ENCODE data around the gene DYNC1H1. TPM values are rescaled to one million over a fixed set of nuclear protein-coding genes. Genes with fewer than 3 reads are reported as not detected.

Gene DYNC1H1
- total RNA-seq, 2 experiments from 2014 or later: 209 to 291 TPM

DNA sequence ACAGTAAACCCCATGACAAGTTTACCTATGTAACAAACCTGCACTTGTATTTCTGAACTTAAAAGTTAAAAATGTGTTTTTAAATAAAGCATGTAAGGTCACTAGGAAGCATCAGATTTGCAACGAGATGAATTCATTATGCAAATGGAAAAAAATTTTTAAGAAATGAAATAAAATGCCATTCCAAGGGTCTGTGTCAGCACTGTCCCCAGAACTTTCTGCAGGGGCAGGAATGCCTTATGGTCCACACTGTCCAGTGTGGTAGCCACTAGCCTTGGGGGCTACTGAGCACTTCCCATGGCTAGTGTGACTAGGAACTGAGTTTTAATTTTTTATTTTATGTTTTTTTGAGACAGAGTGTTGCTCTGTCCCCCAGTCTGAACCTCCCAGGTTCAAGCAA, 73.3 kb downstream of the DYNC1H1 start:
- POLR2A ChIA-PET: no interaction called here

DNA sequence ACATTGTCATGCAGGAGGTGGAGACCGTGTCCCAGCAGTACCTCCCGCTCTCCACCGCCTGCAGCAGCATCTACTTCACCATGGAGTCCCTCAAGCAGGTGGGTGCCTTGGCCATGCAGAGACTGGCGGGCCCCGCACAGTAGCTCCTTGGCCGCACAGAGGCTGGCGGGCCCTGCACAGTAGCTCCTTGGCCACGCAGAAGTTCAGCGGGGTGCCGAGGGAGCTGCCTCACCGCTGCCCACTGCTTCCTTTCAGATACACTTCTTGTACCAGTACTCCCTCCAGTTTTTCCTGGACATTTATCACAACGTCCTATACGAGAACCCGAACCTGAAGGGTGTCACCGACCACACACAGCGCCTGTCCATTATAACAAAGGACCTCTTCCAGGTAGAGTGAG, 74.8 kb downstream of the DYNC1H1 start:
- TF ChIP-seq, protein P1, sequence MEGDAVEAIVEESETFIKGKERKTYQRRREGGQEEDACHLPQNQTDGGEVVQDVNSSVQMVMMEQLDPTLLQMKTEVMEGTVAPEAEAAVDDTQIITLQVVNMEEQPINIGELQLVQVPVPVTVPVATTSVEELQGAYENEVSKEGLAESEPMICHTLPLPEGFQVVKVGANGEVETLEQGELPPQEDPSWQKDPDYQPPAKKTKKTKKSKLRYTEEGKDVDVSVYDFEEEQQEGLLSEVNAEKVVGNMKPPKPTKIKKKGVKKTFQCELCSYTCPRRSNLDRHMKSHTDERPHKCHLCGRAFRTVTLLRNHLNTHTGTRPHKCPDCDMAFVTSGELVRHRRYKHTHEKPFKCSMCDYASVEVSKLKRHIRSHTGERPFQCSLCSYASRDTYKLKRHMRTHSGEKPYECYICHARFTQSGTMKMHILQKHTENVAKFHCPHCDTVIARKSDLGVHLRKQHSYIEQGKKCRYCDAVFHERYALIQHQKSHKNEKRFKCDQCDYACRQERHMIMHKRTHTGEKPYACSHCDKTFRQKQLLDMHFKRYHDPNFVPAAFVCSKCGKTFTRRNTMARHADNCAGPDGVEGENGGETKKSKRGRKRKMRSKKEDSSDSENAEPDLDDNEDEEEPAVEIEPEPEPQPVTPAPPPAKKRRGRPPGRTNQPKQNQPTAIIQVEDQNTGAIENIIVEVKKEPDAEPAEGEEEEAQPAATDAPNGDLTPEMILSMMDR (conservative IDR thresholded peaks at IDR 0.05; ENCODE audit: low read length): no peak
- no peak for TF ChIP-seq EZH2phosphoT487 (IDR thresholded peaks at IDR 0.05; ENCODE audit: borderline replicate concordance, low read depth, low read length)
- Histone ChIP-seq H3K4me3 (ENCODE audit: low read depth, low read length, poor library complexity, severe bottlenecking) (no peak overlapping the region), H3K9me2 (ENCODE audit: insufficient read depth, low read length) (no peaks in the 10 kb centered on the region), H4K20me1 (ENCODE audit: insufficient read depth, low read length) (no peaks in the 10 kb centered on the region), H2AFZ (ENCODE audit: low read length) (no peak overlapping the region), H3K9me3 (ENCODE audit: low read length) (no peaks in the 10 kb centered on the region), H3K27ac (ENCODE audit: low read depth, low read length, poor library complexity, severe bottlenecking) (no peak overlapping the region), H3K36me3 (ENCODE audit: insufficient read depth, low read length) (peaks cover 99% of the 10 kb centered on the region), H3K79me2 (ENCODE audit: insufficient read depth, low read depth, low read length) (no peaks in the 10 kb centered on the region), H3K4me1 (ENCODE audit: insufficient read depth, low read length, poor library complexity, severe bottlenecking) (no peaks in the 10 kb centered on the region), H3K4me2 (ENCODE audit: low read length) (no peak overlapping the region)
- no peak for DNase-seq (ENCODE audit: low spot score)
- ChIA-PET POLR2A (no interaction called here), CTCF (ENCODE audit: unreplicated experiment) (no interaction called here)
- no TSS peak for BruUV-seq (replicated peaks)
- intact Hi-C loops (cut with micrococcal nuclease; ENCODE audit: unreplicated experiment): loop anchor here (5.0 kb wide), 1 partner anchor 77 kb away; the partner anchor contains the start of gene DYNC1H1

More for the DNA sequence above, 73.3 kb downstream of the DYNC1H1 start:
- no peaks in the 10 kb centered on the region for H4K20me1 ChIP-seq (ENCODE audit: insufficient read depth, low read length)
- no peaks in the 10 kb centered on the region for H3K9me2 ChIP-seq (ENCODE audit: insufficient read depth, low read length)
- no peak for DNase-seq (ENCODE audit: low spot score)
- CTCF ChIA-PET (ENCODE audit: unreplicated experiment): interaction anchor here (0.6 kb wide), 1 partner anchor 50 kb away, joined by 3 read pairs; no protein-coding TSS in a partner anchor
- BruUV-seq (replicated peaks): no TSS peak
- no peak for TF ChIP-seq EZH2phosphoT487 (IDR thresholded peaks at IDR 0.05; ENCODE audit: borderline replicate concordance, low read depth, low read length)
- TF ChIP-seq, protein P1 (conservative IDR thresholded peaks at IDR 0.05; ENCODE audit: low read length): no peak
- H3K36me3 ChIP-seq (ENCODE audit: insufficient read depth, low read length): peaks cover 99% of the 10 kb centered on the region
- no peak overlapping the region for H2AFZ ChIP-seq (ENCODE audit: low read length)
- H3K4me2 ChIP-seq (ENCODE audit: low read length): no peak overlapping the region
- H3K27ac ChIP-seq (ENCODE audit: low read depth, low read length, poor library complexity, severe bottlenecking): no peak overlapping the region
- H3K4me1 ChIP-seq (ENCODE audit: insufficient read depth, low read length, poor library complexity, severe bottlenecking): no peaks in the 10 kb centered on the region
- H3K79me2 ChIP-seq (ENCODE audit: insufficient read depth, low read depth, low read length): no peaks in the 10 kb centered on the region
- intact Hi-C loops (cut with micrococcal nuclease; ENCODE audit: unreplicated experiment): loop anchor here (5.0 kb wide), 1 partner anchor 75 kb away; the partner anchor contains the start of gene DYNC1H1
- H3K9me3 ChIP-seq (ENCODE audit: low read length): no peaks in the 10 kb centered on the region
- no peak overlapping the region for H3K4me3 ChIP-seq (ENCODE audit: low read depth, low read length, poor library complexity, severe bottlenecking)

DNA sequence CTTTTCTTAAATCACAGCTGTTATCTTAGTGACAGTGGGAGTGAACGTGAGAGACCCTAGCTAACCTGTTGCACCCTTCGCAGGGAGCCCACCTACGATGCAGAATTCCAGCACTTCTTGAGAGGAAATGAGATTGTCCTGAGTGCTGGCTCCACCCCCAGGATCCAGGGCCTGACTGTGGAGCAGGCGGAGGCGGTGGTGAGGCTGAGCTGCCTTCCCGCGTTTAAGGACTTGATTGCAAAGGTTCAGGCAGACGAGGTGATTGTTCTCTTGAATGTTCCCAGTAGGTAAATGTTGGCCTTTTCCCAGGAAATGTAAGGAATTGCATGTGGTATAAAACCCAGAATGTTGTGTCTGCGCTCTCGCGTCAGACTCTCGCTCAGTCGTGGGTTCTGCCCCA, 75.8 kb downstream of the DYNC1H1 start:
- Histone ChIP-seq H3K36me3 (ENCODE audit: insufficient read depth, low read length) (peaks cover 98% of the 10 kb centered on the region), H2AFZ (ENCODE audit: low read length) (no peak overlapping the region), H3K27ac (ENCODE audit: low read depth, low read length, poor library complexity, severe bottlenecking) (no peak overlapping the region), H3K9me3 (ENCODE audit: low read length) (no peaks in the 10 kb centered on the region), H3K4me3 (ENCODE audit: low read depth, low read length, poor library complexity, severe bottlenecking) (no peak overlapping the region), H3K4me2 (ENCODE audit: low read length) (no peak overlapping the region), H4K20me1 (ENCODE audit: insufficient read depth, low read length) (no peaks in the 10 kb centered on the region), H3K4me1 (ENCODE audit: insufficient read depth, low read length, poor library complexity, severe bottlenecking) (no peaks in the 10 kb centered on the region), H3K79me2 (ENCODE audit: insufficient read depth, low read depth, low read length) (no peaks in the 10 kb centered on the region), H3K9me2 (ENCODE audit: insufficient read depth, low read length) (no peaks in the 10 kb centered on the region)
- ChIA-PET POLR2A (no interaction called here), CTCF (ENCODE audit: unreplicated experiment) (no interaction called here)
- no peak for DNase-seq (ENCODE audit: low spot score)
- no peak for TF ChIP-seq EZH2phosphoT487 (IDR thresholded peaks at IDR 0.05; ENCODE audit: borderline replicate concordance, low read depth, low read length)
- TF ChIP-seq, protein P1 (conservative IDR thresholded peaks at IDR 0.05; ENCODE audit: low read length): no peak
- intact Hi-C loops (cut with micrococcal nuclease; ENCODE audit: unreplicated experiment): loop anchor here (5.0 kb wide), 1 partner anchor 33 kb away; no protein-coding TSS in a partner anchor
- no TSS peak for BruUV-seq (replicated peaks)

Data from OCI-LY7 (cell line).